Colonic mucosa (tissue), 4 donors: ENCODE results near the gene RAB3C. TPM values are rescaled to one million over a fixed set of nuclear protein-coding genes. Genes with fewer than 3 reads are reported as not detected.

Experiments
- DNase-seq: peaks from one replicate; pipeline ENCODE4 v3.0.0-alpha.2; 2020
- H3K27ac ChIP-seq: fragments of 200-600 bp; one replicate; pipeline ENCODE4 v1.8.0; 2021
- H3K27me3 ChIP-seq: fragments of 200-600 bp; one replicate; pipeline ENCODE4 v1.8.0; 2021
- H3K36me3 ChIP-seq: fragments of 200-600 bp; one replicate; pipeline ENCODE4 v1.8.0; 2021
- H3K4me1 ChIP-seq: fragments of 200-600 bp; one replicate; pipeline ENCODE4 v1.8.0; 2021; ENCODE audit warnings: mild to moderate bottlenecking
- H3K4me3 ChIP-seq: fragments of 200-600 bp; one replicate; pipeline ENCODE4 v1.8.0; 2021
- H3K9ac ChIP-seq, 2 donors: one replicate each; pipeline ENCODE4 v1.7.0; 2013; ENCODE audit warnings: control low read depth in 2 of 2, low read depth in 2 of 2, low read length in 2 of 2
- H3K9me3 ChIP-seq: fragments of 200-600 bp; one replicate; pipeline ENCODE4 v1.8.0; 2021
- intact Hi-C: fragments of 100-400 bp; cut with DNase I; formaldehyde crosslinking; loops from one replicate; pipeline ENCODE4 v1.14.1; 2022
- total RNA-seq, 2 donors: library from RNA; stranded (reverse); fragmentation: NEBNext Ultra II Directional in 1 of 2; extraction: Animal tissue kit (Norgen Biotek cat#: 25700) in 1 of 2; gene quantifications; one replicate each; pipeline ENCODE4 v1.2.1, GENCODE V29; 2021
- TF ChIP-seq, protein P1 (sequence below): fragments of 200-600 bp; IDR thresholded peaks from one replicate; pipeline ENCODE4 v1.8.0; 2022; ENCODE audit warnings: antibody characterized with exemption, mild to moderate bottlenecking
- donor health status: healthy.
- donor health status: DM: no; HTN: no; CAD: no.
- donor health status: DM: no; HTN: no; CAD: no.

RAB3C gene
- total RNA-seq, 2 donors from 2014 or later: 1.1 to 1.2 TPM

- intact Hi-C loops: no loop called here
- no peaks in the 10 kb centered on the region for H3K36me3 ChIP-seq
Observed at GRCh38 chr5:58800356-58800755, 217.5 kb downstream of the RAB3C start.

GRCh38 chr5:58800861-58801540 lies 218.1 kb downstream of the RAB3C start:
- Histone ChIP-seq H3K4me3 (no peak overlapping the region), H3K36me3 (no peaks in the 10 kb centered on the region), H3K27me3 (no peaks in the 10 kb centered on the region), H3K9ac (no peak overlapping the region), H3K4me1 (no peaks in the 10 kb centered on the region), H3K9me3 (no peaks in the 10 kb centered on the region), H3K27ac (no peak overlapping the region)
- intact Hi-C loops: no loop called here
- DNase-seq: no peak
- TF ChIP-seq, protein P1, sequence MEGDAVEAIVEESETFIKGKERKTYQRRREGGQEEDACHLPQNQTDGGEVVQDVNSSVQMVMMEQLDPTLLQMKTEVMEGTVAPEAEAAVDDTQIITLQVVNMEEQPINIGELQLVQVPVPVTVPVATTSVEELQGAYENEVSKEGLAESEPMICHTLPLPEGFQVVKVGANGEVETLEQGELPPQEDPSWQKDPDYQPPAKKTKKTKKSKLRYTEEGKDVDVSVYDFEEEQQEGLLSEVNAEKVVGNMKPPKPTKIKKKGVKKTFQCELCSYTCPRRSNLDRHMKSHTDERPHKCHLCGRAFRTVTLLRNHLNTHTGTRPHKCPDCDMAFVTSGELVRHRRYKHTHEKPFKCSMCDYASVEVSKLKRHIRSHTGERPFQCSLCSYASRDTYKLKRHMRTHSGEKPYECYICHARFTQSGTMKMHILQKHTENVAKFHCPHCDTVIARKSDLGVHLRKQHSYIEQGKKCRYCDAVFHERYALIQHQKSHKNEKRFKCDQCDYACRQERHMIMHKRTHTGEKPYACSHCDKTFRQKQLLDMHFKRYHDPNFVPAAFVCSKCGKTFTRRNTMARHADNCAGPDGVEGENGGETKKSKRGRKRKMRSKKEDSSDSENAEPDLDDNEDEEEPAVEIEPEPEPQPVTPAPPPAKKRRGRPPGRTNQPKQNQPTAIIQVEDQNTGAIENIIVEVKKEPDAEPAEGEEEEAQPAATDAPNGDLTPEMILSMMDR: no peak

More at GRCh38 chr5:58800356-58800755, 217.5 kb downstream of the RAB3C start:
- no peaks in the 10 kb centered on the region for H3K4me1 ChIP-seq
- H3K9ac ChIP-seq: no peak overlapping the region
- TF ChIP-seq, protein P1: no peak
- no peak overlapping the region for H3K4me3 ChIP-seq
- H3K9me3 ChIP-seq: no peaks in the 10 kb centered on the region
- no peaks in the 10 kb centered on the region for H3K27me3 ChIP-seq
- no peak overlapping the region for H3K27ac ChIP-seq
- DNase-seq: no peak

DNA sequence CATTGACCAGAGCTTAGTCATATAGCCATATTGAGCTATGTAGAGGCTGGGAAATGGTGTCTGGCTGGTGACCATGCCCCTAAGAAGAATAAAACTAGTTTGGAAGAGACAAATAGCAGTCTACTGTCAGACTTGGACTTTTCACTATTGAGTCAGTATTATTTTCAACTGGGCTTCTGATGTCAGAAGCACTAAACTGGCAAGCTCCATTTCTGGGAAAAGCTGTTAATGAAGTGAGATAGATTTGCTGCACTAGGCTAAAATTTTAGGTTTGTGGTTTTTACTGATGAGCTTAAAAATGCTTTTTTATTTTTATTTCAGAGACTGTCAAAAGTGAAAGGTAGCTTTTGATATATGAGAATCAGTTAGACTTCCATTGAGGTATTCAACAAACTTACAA lies 220.2 kb downstream of the RAB3C start:
- Histone ChIP-seq H3K4me3 (no peak overlapping the region), H3K9ac (no peak overlapping the region), H3K9me3 (no peaks in the 10 kb centered on the region), H3K27me3 (no peaks in the 10 kb centered on the region), H3K4me1 (no peaks in the 10 kb centered on the region), H3K27ac (no peak overlapping the region), H3K36me3 (no peaks in the 10 kb centered on the region)
- TF ChIP-seq, protein P1: no peak
- DNase-seq: no peak
- intact Hi-C loops: no loop called here

GRCh38 chr5:58804291-58804690 lies 221.4 kb downstream of the RAB3C start:
- no peaks in the 10 kb centered on the region for H3K9me3 ChIP-seq
- no peak overlapping the region for H3K4me3 ChIP-seq
- no peak overlapping the region for H3K9ac ChIP-seq
- no peaks in the 10 kb centered on the region for H3K4me1 ChIP-seq
- no peak overlapping the region for H3K27ac ChIP-seq
- H3K36me3 ChIP-seq: no peaks in the 10 kb centered on the region
- intact Hi-C loops: no loop called here
- no peak for DNase-seq
- no peaks in the 10 kb centered on the region for H3K27me3 ChIP-seq
- TF ChIP-seq, protein P1: no peak

DNA sequence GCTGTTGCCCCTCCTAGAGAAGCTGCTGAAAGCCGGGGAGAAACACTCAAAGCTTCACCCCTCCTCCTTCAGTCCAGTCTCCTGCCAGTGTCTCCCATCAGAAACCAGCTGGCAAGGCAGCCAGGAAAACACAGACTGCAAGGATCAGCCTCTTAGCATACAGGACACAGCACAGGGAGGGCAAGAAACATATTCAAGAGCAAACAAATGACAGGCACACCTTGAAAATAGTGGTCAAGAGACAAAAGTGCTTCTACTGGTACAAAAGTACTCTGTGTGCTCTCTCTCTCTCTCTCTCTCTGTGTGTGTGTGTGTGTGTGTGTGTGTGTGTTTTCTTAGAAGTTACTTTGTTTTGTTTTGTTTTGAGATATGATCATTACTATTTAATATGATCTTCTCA lies 227.2 kb downstream of the RAB3C start:
- H3K4me1 ChIP-seq: no peaks in the 10 kb centered on the region

More for the DNA sequence above, 227.2 kb downstream of the RAB3C start:
- no peak overlapping the region for H3K4me3 ChIP-seq
- H3K9ac ChIP-seq: no peak overlapping the region
- DNase-seq: no peak
- no peak overlapping the region for H3K27ac ChIP-seq
- intact Hi-C loops: loop anchor here (5.0 kb wide), 1 partner anchor 313 kb away; no protein-coding TSS in a partner anchor
- TF ChIP-seq, protein P1: no peak
- no peaks in the 10 kb centered on the region for H3K36me3 ChIP-seq
- H3K27me3 ChIP-seq: no peaks in the 10 kb centered on the region
- no peaks in the 10 kb centered on the region for H3K9me3 ChIP-seq
